Measurements from ENCODE around the gene CNTNAP5. TPM values are rescaled to one million over a fixed set of nuclear protein-coding genes. Genes with fewer than 3 reads are reported as not detected.

CNTNAP5 gene
- total and polyA plus RNA-seq, 2 of the 4 experiments (the other 2 are of a cell fraction) = not detected

GRCh38 chr2:124824441-124824840 lies 799.4 kb downstream of the CNTNAP5 start:
- no peak overlapping the region for H2BK20ac ChIP-seq (ENCODE audit: low read depth, low read length)
- no peaks in the 10 kb centered on the region for H3K4me1 ChIP-seq (ENCODE audit: control insufficient read depth, insufficient read depth, low read length)
- no peak overlapping the region for H2BK120ac ChIP-seq (ENCODE audit: low read depth, low read length)
- H3K4me3 ChIP-seq (ENCODE audit: insufficient read depth, low read depth, low read length) = no peak overlapping the region
- H2AK9ac ChIP-seq (replicated peaks; ENCODE audit: low read depth, low read length, poor library complexity) = no peak overlapping the region
- intact Hi-C loops (cut with micrococcal nuclease) = no loop called here
- no peaks in the 10 kb centered on the region for H4K20me1 ChIP-seq (ENCODE audit: insufficient read depth, low read length)
- H3K9ac ChIP-seq (ENCODE audit: low read depth, low read length) = no peak overlapping the region
- H3K4me2 ChIP-seq (ENCODE audit: low read depth, low read length) = no peak overlapping the region
- no peaks in the 10 kb centered on the region for H3K9me3 ChIP-seq (ENCODE audit: control insufficient read depth, insufficient read depth, low read length)
- POLR2A ChIA-PET (ENCODE audit: unreplicated experiment) = no interaction called here
- H3K56ac ChIP-seq (ENCODE audit: extremely low read depth, insufficient read depth, low read length) = no peak overlapping the region
- DNase-seq = no peak
- CTCF ChIA-PET = no interaction called here
- BruUV-seq (replicated peaks) = no TSS peak
- no peak for TF ChIP-seq CTCF (conservative IDR thresholded peaks at IDR 0.05; ENCODE audit: low read depth, low read length)
- TF ChIP-seq MAZ (IDR thresholded peaks at IDR 0.05; ENCODE audit: borderline replicate concordance, low read depth, low read length) = no peak
- no peak for TF ChIP-seq FOS (IDR thresholded peaks at IDR 0.05; ENCODE audit: low read depth, low read length)
- TF ChIP-seq ELK1 (IDR thresholded peaks at IDR 0.05; ENCODE audit: borderline replicate concordance, low read depth, low read length) = no peak
- no peak for TF ChIP-seq SMC3 (IDR thresholded peaks at IDR 0.05; ENCODE audit: low read depth, low read length)
- TF ChIP-seq RCOR1 (IDR thresholded peaks at IDR 0.05; ENCODE audit: insufficient replicate concordance, low read length) = no peak
- no peak for TF ChIP-seq MXI1 (IDR thresholded peaks at IDR 0.05; ENCODE audit: borderline replicate concordance, low read depth, low read length)
- no peak for TF ChIP-seq NFE2L2 (IDR thresholded peaks at IDR 0.05; ENCODE audit: low read depth, low read length)
- no peak for TF ChIP-seq CHD1 (IDR thresholded peaks at IDR 0.05; ENCODE audit: low read depth, low read length)
- TF ChIP-seq BHLHE40 (IDR thresholded peaks at IDR 0.05; ENCODE audit: low read depth, low read length) = no peak
- TF ChIP-seq RAD21 (IDR thresholded peaks at IDR 0.05; ENCODE audit: low read length) = no peak
- TF ChIP-seq USF2 (IDR thresholded peaks at IDR 0.05; ENCODE audit: low read depth, low read length) = no peak
- H3K27me3 ChIP-seq (ENCODE audit: control insufficient read depth, insufficient read depth, low read length) = no peaks in the 10 kb centered on the region
- no peak overlapping the region for H3K14ac ChIP-seq (replicated peaks; ENCODE audit: low read depth, low read length)
- H3K79me1 ChIP-seq (ENCODE audit: low read depth in 1 of 2, low read length in 2 of 2) = no peaks in the 10 kb centered on the region
- H3K9me1 ChIP-seq (ENCODE audit: insufficient read depth, low read length) = no peaks in the 10 kb centered on the region
- no peak overlapping the region for H3K18ac ChIP-seq (ENCODE audit: low read depth, low read length)
- H3K4ac ChIP-seq (ENCODE audit: low read depth, low read length) = no peak overlapping the region
- WGBS, 2 experiments (ENCODE audit: extremely low coverage in 2 of 2, insufficient read length in 1 of 2) = no CpG with 5 or more reads among the region's 2 CpGs
- H2AFZ ChIP-seq (replicated peaks; ENCODE audit: low read length, poor library complexity) = no peak overlapping the region
- H2AK5ac ChIP-seq (ENCODE audit: low read depth, low read length) = no peak overlapping the region
- in situ Hi-C loops (cut with MboI; ENCODE audit: low sequenced_read_pairs) = loop anchor here (25.0 kb wide), 1 partner anchor 787 kb away; the partner anchor contains the start of gene CNTNAP5
- H4K91ac ChIP-seq (ENCODE audit: insufficient read depth, low read depth, low read length) = no peak overlapping the region
- no peaks in the 10 kb centered on the region for H3K36me3 ChIP-seq (ENCODE audit: control insufficient read depth, insufficient read depth, low read length)
- no peak overlapping the region for H4K5ac ChIP-seq (ENCODE audit: low read depth, low read length)
- dilution Hi-C loops (cut with HindIII; ENCODE audit: low sequenced_read_pairs, unreplicated experiment) = no loop called here
- H2BK15ac ChIP-seq (ENCODE audit: low read depth, low read length) = no peak overlapping the region
- no peak overlapping the region for H3K23ac ChIP-seq (ENCODE audit: low read depth, low read length)
- no peak overlapping the region for H2BK5ac ChIP-seq (ENCODE audit: low read depth, low read length, poor library complexity, severe bottlenecking)
- H4K8ac ChIP-seq (ENCODE audit: low read depth in 2 of 2, low read length in 2 of 2) = no peak overlapping the region
- H3K27ac ChIP-seq (ENCODE audit: insufficient read depth, low read length) = no peak overlapping the region
- no peak for ATAC-seq (ENCODE audit: low read depth)

All from IMR-90 (cell line).